Measurements from ENCODE around the gene BANF2. TPM values are rescaled to one million over a fixed set of nuclear protein-coding genes. Genes with fewer than 3 reads are reported as not detected.

BANF2 gene
- total RNA-seq, 1 experiment from 2014 or later = not detected

- Histone ChIP-seq H4K20me1 (ENCODE audit: low read length) (no peaks in the 10 kb centered on the region), H3K9me2 (replicated peaks; ENCODE audit: low read length) (no peaks in the 10 kb centered on the region), H3K4me1 (ENCODE audit: insufficient read depth, low read length) (peaks cover 13% of the 10 kb centered on the region), H3K36me3 (ENCODE audit: low read depth, low read length) (no peaks in the 10 kb centered on the region), H3K27ac (ENCODE audit: low read length) (peak overlapping the region; percentile 35; the same call in 1 of the 2 replicates), H3F3A (ENCODE audit: low read length, unreplicated experiment) (no peaks in the 10 kb centered on the region), H3K4me2 (ENCODE audit: low read length) (no peak overlapping the region), H3K27me3 (ENCODE audit: low read length) (no peaks in the 10 kb centered on the region), H2AFZ (ENCODE audit: low read length) (no peak overlapping the region), H3K79me2 (ENCODE audit: low read length) (no peaks in the 10 kb centered on the region), H3K9ac (ENCODE audit: low read length) (no peak overlapping the region), H3K4me3 (ENCODE audit: low read length) (no peak overlapping the region), H3K9me3 (ENCODE audit: low read length) (no peaks in the 10 kb centered on the region)
- DNase-seq (no peak), ATAC-seq (no peak)
- ChIA-PET POLR2A (ENCODE audit: unreplicated experiment) (no interaction called here), CTCF (no interaction called here)
- BruUV-seq (replicated peaks) = no TSS peak
- no peak for TF ChIP-seq EZH2phosphoT487 (IDR thresholded peaks at IDR 0.05; ENCODE audit: borderline replicate concordance, low read length)
- no peak for TF ChIP-seq EZH2 (IDR thresholded peaks at IDR 0.05; ENCODE audit: low read length, unreplicated experiment)
- no peak for TF ChIP-seq CTCF (conservative IDR thresholded peaks at IDR 0.05; ENCODE audit: low read depth, low read length)
- intact Hi-C loops (cut with micrococcal nuclease) = loop anchor here (1.0 kb wide), 1 partner anchor 54 kb away; the partner anchor contains the start of gene RRBP1
These were observed 36.3 kb downstream of the BANF2 start for GRCh38 chr20:17735959-17736621.

- Histone ChIP-seq H3K4me3 (ENCODE audit: low read length) (no peak overlapping the region), H3K9me3 (ENCODE audit: low read length) (no peaks in the 10 kb centered on the region), H3K4me2 (ENCODE audit: low read length) (no peak overlapping the region), H3K9ac (ENCODE audit: low read length) (no peak overlapping the region), H4K20me1 (ENCODE audit: low read length) (no peaks in the 10 kb centered on the region), H3K36me3 (ENCODE audit: low read depth, low read length) (no peaks in the 10 kb centered on the region), H3K9me2 (replicated peaks; ENCODE audit: low read length) (no peaks in the 10 kb centered on the region), H2AFZ (ENCODE audit: low read length) (no peak overlapping the region), H3K27ac (ENCODE audit: low read length) (no peak overlapping the region), H3K79me2 (ENCODE audit: low read length) (no peaks in the 10 kb centered on the region), H3K4me1 (ENCODE audit: insufficient read depth, low read length) (peaks cover 13% of the 10 kb centered on the region), H3K27me3 (ENCODE audit: low read length) (no peaks in the 10 kb centered on the region), H3F3A (ENCODE audit: low read length, unreplicated experiment) (no peaks in the 10 kb centered on the region)
- TF ChIP-seq EZH2 (IDR thresholded peaks at IDR 0.05; ENCODE audit: low read length, unreplicated experiment) (no peak), EZH2phosphoT487 (IDR thresholded peaks at IDR 0.05; ENCODE audit: borderline replicate concordance, low read length) (no peak), CTCF (conservative IDR thresholded peaks at IDR 0.05; ENCODE audit: low read depth, low read length) (no peak)
- ChIA-PET CTCF (no interaction called here), POLR2A (ENCODE audit: unreplicated experiment) (no interaction called here)
- DNase-seq (no peak), ATAC-seq (no peak)
- intact Hi-C loops (cut with micrococcal nuclease) = no loop called here
- BruUV-seq (replicated peaks) = no TSS peak
These were observed 38.4 kb downstream of the BANF2 start for GRCh38 chr20:17738154-17738553.

- no peaks in the 10 kb centered on the region for H3K27me3 ChIP-seq (ENCODE audit: low read length)
- ChIA-PET CTCF (no interaction called here), POLR2A (ENCODE audit: unreplicated experiment) (no interaction called here)
- no peaks in the 10 kb centered on the region for H3K9me3 ChIP-seq (ENCODE audit: low read length)
- H3K9ac ChIP-seq (ENCODE audit: low read length) = no peak overlapping the region
- no peaks in the 10 kb centered on the region for H4K20me1 ChIP-seq (ENCODE audit: low read length)
- no TSS peak for BruUV-seq (replicated peaks)
- H3K27ac ChIP-seq (ENCODE audit: low read length) = no peak overlapping the region
- intact Hi-C loops (cut with micrococcal nuclease) = no loop called here
- no peaks in the 10 kb centered on the region for H3K9me2 ChIP-seq (replicated peaks; ENCODE audit: low read length)
- TF ChIP-seq CTCF (conservative IDR thresholded peaks at IDR 0.05; ENCODE audit: low read depth, low read length) = no peak
- no peak for TF ChIP-seq EZH2phosphoT487 (IDR thresholded peaks at IDR 0.05; ENCODE audit: borderline replicate concordance, low read length)
- TF ChIP-seq EZH2 (IDR thresholded peaks at IDR 0.05; ENCODE audit: low read length, unreplicated experiment) = no peak
- H3K4me1 ChIP-seq (ENCODE audit: insufficient read depth, low read length) = no peaks in the 10 kb centered on the region
- H3K79me2 ChIP-seq (ENCODE audit: low read length) = no peaks in the 10 kb centered on the region
- no peaks in the 10 kb centered on the region for H3F3A ChIP-seq (ENCODE audit: low read length, unreplicated experiment)
- H2AFZ ChIP-seq (ENCODE audit: low read length) = no peak overlapping the region
- no peaks in the 10 kb centered on the region for H3K36me3 ChIP-seq (ENCODE audit: low read depth, low read length)
- H3K4me2 ChIP-seq (ENCODE audit: low read length) = no peak overlapping the region
- no peak overlapping the region for H3K4me3 ChIP-seq (ENCODE audit: low read length)
- DNase-seq (no peak), ATAC-seq (no peak)
These were observed 41.5 kb downstream of the BANF2 start for GRCh38 chr20:17741220-17741619.

Measured in PC-3 (cell line).